TTC549 (cell line): ENCODE measurements around the gene EML6.

Experiments
- FAIRE-seq: peaks from 2 replicates; lab custom pipeline; 2012; peaks lifted over from hg19 to GRCh38; lab: Jason Lieb, UNC

The EML6 gene

GRCh38 chr2:54918647-54919280 lies 195.3 kb downstream of the EML6 start:
- FAIRE-seq = no peak

DNA sequence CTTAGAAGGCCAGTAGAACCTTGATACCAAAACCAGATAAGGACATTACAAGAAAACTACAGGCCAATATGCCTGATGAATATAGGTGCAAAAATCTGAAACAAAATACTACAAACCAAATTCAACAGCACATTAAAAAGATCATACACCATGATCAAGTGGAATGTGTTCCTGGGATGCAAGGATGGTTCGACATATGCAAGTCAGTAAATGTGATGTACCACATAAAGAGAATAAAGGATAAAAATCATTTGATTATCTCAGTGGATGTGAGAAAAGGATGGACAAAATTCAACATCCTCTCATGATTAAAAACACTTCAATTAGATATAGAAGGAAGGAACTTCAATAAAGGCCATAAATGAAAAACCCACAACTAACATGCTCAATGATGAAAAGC lies 197.2 kb downstream of the EML6 start:
- FAIRE-seq = no peak

DNA sequence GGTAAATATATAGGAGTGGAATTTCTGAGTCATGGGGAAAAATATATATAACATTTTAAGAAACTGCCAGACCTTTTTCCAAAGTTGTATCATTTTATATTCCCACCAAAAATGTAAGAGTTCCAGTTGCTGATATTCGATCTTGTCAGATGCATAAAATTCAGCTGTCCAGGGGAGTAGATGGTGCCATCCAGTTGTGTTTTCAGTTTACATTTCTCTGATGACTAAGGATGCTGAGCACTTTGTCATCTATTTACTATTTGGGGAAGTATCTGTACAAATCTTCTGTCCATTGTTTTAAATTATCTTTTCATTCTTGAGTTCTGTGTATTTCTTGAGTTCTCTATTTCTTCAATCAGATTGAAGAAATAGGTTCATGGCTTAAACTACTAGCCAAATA lies 200.7 kb downstream of the EML6 start:
- no peak for FAIRE-seq

DNA sequence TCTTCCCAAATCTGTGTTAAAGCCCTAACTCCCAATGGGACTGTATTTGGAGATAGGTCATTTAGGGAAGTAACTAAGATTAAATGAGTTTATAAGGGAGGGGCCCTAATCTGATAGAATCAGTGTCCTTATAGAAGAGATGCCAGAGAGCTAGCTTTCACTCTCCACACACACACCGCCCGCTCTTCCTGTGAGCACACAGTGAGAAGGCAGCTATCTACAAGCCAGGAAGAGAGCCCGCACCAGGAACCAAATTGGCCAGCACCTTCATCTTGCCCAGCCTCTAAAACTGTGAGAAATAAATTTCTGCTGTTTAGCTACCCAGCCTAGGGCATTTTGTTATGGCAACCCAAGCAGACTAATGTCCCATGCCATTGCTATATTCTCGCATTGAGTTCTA lies 201.6 kb downstream of the EML6 start:
- no peak for FAIRE-seq

DNA sequence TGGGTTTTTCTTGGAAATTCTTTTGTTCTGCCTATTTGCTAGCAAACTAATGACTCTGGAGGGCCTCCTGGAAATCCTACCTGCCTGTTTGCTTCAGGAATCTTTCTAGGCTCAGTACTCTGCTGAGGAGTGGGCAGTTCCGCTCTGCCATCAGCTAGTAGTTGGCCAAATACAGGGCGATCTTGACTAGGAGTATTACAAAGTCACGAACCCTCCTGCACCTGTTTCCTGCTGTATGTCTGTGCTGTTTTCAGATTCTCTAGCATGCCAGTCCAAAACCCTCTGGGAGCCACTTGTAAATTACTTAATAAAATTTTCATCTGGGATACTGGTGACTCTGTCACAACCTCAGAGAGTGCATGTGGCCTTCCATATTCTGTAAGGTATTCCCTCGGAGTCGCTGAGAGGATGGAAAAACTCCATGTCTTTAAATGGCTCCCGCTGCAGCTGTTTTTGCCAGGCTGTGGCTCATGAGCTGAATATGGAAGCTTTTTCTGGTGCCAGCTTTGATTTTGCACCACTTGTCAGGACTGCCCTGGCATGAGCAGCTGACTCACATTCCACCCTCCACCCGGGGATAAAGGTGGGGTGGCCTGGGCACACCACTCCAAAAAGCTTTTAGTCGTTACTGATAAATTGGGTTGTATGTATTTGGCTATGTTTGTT lies 203.8 kb downstream of the EML6 start:
- FAIRE-seq = no peak

DNA sequence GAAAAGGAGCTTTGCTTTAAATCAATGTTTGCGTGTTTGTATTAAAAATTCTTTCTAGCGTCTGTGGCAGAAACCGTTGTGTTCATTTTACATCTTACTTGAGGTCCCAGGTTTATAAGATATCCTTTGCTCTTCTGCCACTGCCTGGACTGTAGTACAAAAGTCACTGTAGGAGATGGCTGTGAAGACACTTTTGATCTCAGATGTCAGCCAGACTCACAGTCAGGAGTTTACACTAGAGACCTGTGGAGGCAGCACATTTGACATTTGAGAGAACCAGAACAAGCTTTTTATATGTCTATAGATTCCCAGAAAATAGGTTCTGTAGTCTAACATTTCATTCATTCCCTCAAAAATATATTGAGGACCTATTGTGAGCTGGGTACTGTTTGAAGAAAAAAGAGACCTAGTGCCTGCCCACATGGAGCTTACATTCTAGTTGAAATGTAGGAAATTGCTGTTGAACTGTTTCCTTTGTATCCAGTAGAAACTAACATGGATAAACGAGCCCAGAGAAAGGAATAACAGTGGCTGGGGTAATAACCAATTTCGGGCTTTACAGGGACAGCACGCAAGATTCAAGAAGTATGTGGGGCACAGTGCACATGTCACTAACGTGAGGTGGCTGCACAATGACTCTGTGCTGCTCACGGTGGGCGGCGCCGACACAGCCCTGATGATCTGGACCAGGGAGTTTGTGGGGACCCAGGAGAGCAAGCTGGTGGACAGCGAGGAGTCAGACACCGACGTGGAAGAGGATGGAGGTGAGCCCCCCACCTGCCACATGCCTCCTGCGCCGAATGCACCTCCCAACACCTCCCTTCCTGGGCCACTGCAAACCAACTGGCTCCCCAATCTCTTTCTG lies 204.5 kb downstream of the EML6 start:
- FAIRE-seq = no peak

DNA sequence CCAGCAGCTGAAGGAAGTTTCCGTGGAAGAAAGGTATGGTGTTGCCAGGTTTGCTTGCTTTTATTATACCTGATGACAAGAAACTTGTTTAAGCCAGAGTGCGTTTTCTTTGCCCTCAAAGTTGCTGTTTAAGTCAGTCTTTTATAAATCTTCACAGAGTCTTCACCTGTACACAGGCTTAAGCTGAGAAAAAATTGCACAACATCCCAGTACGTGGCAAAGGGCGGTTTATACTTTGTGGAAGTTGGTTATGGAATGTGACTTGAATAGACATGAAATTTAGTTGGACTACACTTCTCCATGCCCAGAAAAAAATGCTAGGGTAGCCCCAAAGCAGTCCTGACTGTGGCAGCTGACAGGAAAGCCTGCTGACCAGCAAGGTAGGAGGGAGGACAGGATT lies 205.3 kb downstream of the EML6 start:
- no peak for FAIRE-seq

- no peak for FAIRE-seq
Measured at GRCh38 chr2:54931473-54931872, 208.0 kb downstream of the EML6 start.

DNA sequence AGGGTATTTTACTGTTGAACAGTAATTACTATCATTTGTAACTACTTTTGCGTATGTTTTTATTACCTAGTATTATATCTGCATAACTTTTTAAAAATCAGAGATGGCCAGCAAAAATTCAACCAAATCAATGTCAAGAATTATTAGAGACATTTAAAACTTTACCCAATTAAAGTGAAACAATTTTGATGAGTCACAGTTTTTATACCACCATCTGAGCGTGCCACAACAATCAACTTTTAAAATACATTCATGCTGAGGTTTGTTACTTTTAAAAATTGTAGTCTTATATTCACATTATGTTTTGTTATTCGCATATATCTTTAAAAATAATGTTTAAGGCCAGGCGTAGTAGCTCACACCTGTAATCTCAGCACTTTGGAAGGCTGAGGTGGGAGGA lies 211.9 kb downstream of the EML6 start:
- FAIRE-seq = no peak

DNA sequence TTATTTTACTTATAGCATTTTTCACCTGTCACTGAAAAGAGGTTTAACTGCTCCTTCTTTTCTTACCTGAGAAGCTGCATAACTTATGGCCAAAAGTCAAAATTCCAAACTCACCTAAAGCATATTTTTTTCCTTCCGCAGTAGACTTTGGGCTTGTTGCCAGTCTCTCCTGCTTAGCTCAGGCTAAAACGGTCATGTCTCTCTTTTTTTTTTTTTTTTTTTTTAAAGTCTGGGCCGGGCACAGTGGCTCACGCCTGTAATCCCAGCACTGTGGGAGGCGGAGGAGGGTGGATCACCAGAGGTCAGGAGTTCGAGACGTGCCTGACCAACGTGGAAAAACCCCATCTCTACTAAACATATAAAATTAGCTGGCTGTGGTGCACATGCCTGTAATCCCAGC lies 213.3 kb downstream of the EML6 start:
- FAIRE-seq = no peak

- no peak for FAIRE-seq
Measured at GRCh38 chr2:54939446-54940118, 216.1 kb downstream of the EML6 start.

DNA sequence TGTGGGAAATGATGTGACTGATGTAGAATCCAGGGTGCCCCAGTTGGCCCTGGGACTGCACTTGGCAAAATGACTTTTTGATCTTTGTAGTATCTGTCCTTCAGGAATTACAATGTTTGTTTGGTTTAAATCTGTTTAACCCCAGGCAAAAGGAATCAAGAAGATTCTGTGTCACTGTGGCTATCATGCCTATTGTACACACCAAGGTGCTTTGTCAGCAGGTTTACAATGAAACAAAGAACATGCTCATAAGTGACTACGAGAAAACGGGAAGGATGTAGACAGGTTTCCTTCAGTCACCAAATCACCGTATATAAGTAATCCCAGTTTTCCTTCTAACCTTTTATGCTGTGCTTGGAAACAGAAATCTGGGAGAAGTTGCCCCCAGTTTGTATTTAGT lies 217.3 kb downstream of the EML6 start:
- FAIRE-seq = no peak

- no peak for FAIRE-seq
Measured at GRCh38 chr2:54941248-54941984, 218.0 kb downstream of the EML6 start.

GRCh38 chr2:54942373-54942772 lies 218.9 kb downstream of the EML6 start:
- FAIRE-seq = no peak

GRCh38 chr2:54944724-54945326 lies 221.4 kb downstream of the EML6 start:
- no peak for FAIRE-seq

GRCh38 chr2:54945391-54946219 lies 222.1 kb downstream of the EML6 start:
- FAIRE-seq = no peak

GRCh38 chr2:54946220-54946805 lies 222.9 kb downstream of the EML6 start:
- FAIRE-seq = no peak

- no peak for FAIRE-seq
Measured at GRCh38 chr2:54947136-54947535, 223.7 kb downstream of the EML6 start.

GRCh38 chr2:54947646-54948045 lies 224.2 kb downstream of the EML6 start:
- no peak for FAIRE-seq

- FAIRE-seq = no peak
Measured at GRCh38 chr2:54948120-54948519, 224.7 kb downstream of the EML6 start.
